ENCODE measurements around the gene ATP5F1D. TPM values are rescaled to one million over a fixed set of nuclear protein-coding genes. Genes with fewer than 3 reads are reported as not detected.
A peak's percentile ranks its signal among the peaks of the same experiment; 100 is the strongest.

Gene ATP5F1D
- total RNA-seq, 1 experiment from 2014 or later: 179 TPM

- H3K27ac Mint-ChIP-seq: peak overlapping the region in 1 of 3 experiments; percentile 80; a peak in 3 of 7 replicates
- Histone ChIP-seq H4K91ac (ENCODE audit: insufficient read length, low read depth, low read length) (no peak overlapping the region), H3K4me2 (ENCODE audit: insufficient read depth, insufficient read length, low read length) (no peak overlapping the region), H2BK120ac (ENCODE audit: low read depth, low read length, poor library complexity, severe bottlenecking) (no peak overlapping the region), H2BK5ac (ENCODE audit: insufficient read length, low read length) (no peak overlapping the region), H4K8ac (replicated peaks; ENCODE audit: insufficient read length, low read depth, low read length) (no peak overlapping the region), H3T11ph (ENCODE audit: low read length) (no peak overlapping the region), H3K56ac (ENCODE audit: insufficient read length, low read depth, low read length) (no peak overlapping the region), H3K9me3 (ENCODE audit: control insufficient read depth, low read depth, low read length) (no peaks in the 10 kb centered on the region), H3K18ac (ENCODE audit: insufficient read length, low read depth, low read length) (no peak overlapping the region), H4K20me1 (ENCODE audit: control insufficient read depth, insufficient read depth, insufficient read length) (no peaks in the 10 kb centered on the region), H2AFZ (ENCODE audit: low read length) (no peak overlapping the region), H3K4me1 (ENCODE audit: insufficient read depth, low read length) (no peaks in the 10 kb centered on the region), H3K79me2 (ENCODE audit: insufficient read depth, low read length) (no peaks in the 10 kb centered on the region), H3K27ac (ENCODE audit: insufficient read length, low read depth, low read length) (no peak overlapping the region), H3K23me2 (ENCODE audit: insufficient read length, low read depth, low read length, poor library complexity, severe bottlenecking) (no peaks in the 10 kb centered on the region), H4K5ac (ENCODE audit: insufficient read length, low read depth, low read length) (no peak overlapping the region), H3K27me3 (ENCODE audit: insufficient read depth, low read length) (no peaks in the 10 kb centered on the region), H3K9ac (ENCODE audit: extremely low read depth, insufficient read length, low read length) (no peak overlapping the region), H3K14ac (ENCODE audit: insufficient read depth, low read length) (no peak overlapping the region; the same call in 1 of the 2 replicates), H2BK15ac (ENCODE audit: low read depth, low read length) (no peak overlapping the region), H2BK20ac (ENCODE audit: low read depth, low read length, poor library complexity, severe bottlenecking) (no peak overlapping the region), H2BK12ac (ENCODE audit: insufficient read length, low read depth, low read length) (no peak overlapping the region), H3K23ac (ENCODE audit: insufficient read length, low read depth, low read length) (no peak overlapping the region), H3K79me1 (ENCODE audit: insufficient read depth, low read depth, low read length, poor library complexity, severe bottlenecking) (no peaks in the 10 kb centered on the region), H3K4ac (ENCODE audit: low read depth, low read length) (no peak overlapping the region), H2AK5ac (ENCODE audit: insufficient read length, low read length) (no peak overlapping the region)
- DNase-seq: no peak
- H3K4me3 Mint-ChIP-seq: no peak overlapping the region
- TF ChIP-seq, protein P1, sequence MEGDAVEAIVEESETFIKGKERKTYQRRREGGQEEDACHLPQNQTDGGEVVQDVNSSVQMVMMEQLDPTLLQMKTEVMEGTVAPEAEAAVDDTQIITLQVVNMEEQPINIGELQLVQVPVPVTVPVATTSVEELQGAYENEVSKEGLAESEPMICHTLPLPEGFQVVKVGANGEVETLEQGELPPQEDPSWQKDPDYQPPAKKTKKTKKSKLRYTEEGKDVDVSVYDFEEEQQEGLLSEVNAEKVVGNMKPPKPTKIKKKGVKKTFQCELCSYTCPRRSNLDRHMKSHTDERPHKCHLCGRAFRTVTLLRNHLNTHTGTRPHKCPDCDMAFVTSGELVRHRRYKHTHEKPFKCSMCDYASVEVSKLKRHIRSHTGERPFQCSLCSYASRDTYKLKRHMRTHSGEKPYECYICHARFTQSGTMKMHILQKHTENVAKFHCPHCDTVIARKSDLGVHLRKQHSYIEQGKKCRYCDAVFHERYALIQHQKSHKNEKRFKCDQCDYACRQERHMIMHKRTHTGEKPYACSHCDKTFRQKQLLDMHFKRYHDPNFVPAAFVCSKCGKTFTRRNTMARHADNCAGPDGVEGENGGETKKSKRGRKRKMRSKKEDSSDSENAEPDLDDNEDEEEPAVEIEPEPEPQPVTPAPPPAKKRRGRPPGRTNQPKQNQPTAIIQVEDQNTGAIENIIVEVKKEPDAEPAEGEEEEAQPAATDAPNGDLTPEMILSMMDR (conservative IDR thresholded peaks at IDR 0.05): no peak
- no peaks in the 10 kb centered on the region for H3K27me3 Mint-ChIP-seq (ENCODE audit: low read depth)
- H3K36me3 Mint-ChIP-seq (ENCODE audit: insufficient read depth in 1 of 3, low read depth in 3 of 3): peaks cover 2 to 20% (median 14%) of the 10 kb centered on the region in 3 experiments; a peak in 5 of 7 replicates
- WGBS (ENCODE audit: extremely low coverage, insufficient read length, low lambda C conversion rate): no CpG with 5 or more reads among the region's 100 CpGs
- H3K4me1 Mint-ChIP-seq: 0 out of 4 replicates have a peak, but pooled peaks cover 0 to 2% of the 10 kb centered on the region in 2 experiments
- H3K9me3 Mint-ChIP-seq: no peaks in the 10 kb centered on the region
Observed at GRCh38 chr19:1228161-1228957, 13.2 kb upstream of the ATP5F1D start.

Measured in H9 (cell line).